NCI-H510A (cell line): Measurements from ENCODE around the gene SPC24.
"Not testable (repeated sequence)": the region's sequence is repeated elsewhere in the genome, so short reads cannot be mapped to it uniquely, and the experiment has no call there.

Experiments used
- DNase-seq: peaks from one replicate; lab custom pipeline; 2025; lab: John Stamatoyannopoulos, UW

SPC24 gene

DNA sequence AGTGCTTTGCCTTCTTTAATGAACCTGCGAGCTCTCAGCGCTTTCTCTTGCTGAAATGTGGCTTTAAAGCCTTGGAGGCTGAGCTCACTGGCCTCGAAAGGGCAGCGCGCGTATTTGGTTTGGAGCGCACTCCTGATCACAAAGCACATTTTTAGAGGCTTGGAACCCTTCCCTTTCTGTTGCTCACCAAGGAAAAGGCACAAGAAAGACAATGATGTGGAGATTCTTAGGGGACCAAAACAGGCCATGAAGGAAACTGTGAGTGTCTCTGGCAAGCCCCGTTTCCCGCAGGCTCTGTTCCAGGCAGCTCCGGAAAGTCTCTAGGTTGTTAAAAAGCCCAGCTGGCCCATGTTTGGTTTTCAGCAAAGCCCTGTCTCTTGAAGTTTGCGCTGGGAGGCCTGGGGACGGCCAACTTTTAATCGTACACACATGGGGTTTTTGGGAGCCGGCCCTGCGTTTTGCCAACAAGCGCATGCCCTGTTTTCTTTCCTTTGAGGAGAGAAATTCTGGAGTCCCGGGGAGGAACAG, 9.4 kb upstream of the SPC24 start:
- no peak for DNase-seq

DNA sequence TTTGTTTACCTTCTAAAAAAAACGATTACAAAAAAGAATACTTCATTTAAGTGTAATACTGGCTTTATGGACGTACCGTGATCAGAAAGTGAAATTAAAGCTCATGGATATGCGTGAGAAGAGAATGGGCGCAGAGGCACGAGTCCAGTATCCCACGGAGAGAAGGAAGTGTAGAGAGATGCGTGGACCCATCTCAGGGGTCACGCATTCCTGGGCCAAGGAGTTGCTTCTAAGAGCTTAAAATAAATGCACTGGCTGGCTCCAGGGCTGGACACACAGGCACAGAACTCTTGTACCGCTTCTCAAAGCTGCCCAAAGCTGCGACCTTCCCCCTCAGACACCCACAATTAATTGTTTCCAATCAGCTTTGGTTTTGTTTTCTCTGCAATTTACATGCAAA, 8.7 kb upstream of the SPC24 start:
- no peak for DNase-seq

DNA sequence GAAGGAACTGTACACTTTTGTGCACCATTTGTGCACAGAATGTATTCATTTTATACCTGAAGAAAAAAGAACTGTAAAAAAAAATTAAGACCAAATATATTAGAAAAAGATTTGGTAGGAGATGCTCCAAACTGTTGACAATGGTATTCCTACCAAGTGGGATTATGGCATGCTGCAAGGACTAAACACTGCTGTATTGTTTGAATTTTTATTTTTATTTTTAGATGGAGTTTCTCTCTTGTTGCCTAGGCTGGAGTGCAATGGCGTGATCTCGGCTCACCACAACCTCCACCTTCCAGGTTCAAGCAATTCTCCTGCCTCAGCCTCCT, 4.8 kb upstream of the SPC24 start:
- DNase-seq = not testable (repeated sequence)

DNA sequence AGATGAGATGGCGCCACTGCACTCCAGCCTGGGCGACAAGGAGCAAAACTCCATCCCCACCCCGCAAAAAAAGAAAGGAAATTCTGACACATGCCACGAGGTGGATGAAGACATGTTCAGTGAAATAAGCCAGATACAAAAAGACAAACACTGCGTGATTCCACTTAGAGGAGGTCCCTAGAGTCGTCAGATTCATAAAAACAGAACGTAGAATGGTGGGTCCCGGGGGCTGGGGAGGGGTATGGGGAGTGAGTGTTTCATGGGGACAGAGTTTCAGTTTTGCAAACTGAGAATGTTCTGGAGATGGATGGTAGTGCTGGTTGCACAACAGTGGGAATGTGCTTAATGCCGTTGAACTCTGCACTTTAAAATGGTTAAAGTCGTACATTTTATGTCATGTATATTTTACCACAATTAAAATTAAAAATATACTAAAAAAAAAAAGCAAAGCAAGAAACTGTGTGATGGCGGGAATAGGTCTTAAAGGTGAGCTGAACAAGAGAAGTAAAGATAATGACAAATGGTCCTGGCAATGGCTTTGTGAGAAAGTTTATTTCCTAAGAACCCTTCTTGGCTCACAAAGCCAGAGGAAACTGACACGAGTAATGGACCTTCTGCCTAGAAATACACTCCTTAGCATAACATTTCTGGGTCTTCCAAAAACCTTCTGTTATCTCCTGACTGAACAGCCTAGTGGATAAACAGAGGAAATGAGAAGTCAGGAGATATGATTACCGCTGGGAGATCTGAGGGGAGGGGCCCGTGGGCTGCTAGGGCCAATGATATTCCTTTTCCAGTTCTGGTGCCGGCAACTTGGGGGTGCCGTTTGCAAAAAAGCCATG, 4.2 kb upstream of the SPC24 start:
- no peak for DNase-seq

DNA sequence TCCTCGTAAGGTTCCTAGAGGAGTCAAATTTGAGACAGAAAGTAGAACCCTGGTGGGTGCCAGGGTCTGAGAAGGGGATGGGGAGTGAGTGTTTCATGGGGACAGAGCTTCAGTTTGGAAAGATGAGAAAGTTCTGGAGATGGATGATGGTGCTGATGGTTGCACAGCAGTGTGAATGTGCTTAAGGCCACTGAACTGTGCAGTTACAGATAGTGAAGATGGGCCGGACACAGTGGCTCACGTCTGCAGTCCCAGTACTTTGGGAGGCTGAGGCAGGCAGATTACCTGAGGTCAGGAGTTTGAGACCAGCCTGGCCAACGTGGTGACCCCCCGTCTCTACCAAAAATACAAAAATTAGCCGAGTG, 917 bp downstream of the SPC24 start:
- no peak for DNase-seq

- DNase-seq = no peak
Measured at GRCh38 chr19:11152318-11153062, 3.1 kb downstream of the SPC24 start.

DNA sequence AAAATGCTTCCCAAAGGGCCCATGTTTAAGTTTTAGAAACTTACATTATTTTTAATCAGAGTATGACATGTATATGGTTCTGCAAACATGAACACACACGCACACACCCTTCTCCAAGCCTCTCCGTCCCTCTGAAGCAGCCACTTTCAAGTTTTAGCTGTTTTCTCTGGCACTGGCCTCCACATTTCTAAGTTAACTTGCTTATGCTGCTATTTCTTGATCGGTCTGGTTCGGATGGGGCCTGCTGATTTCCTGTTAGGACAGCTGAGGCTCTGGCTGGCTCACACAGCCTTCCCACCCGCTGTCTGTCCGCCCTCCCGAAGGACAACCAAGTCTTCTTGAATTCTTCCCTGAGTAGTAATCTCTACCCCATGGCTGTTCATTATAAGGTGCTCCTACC, 4.4 kb downstream of the SPC24 start:
- DNase-seq = no peak

- DNase-seq = no peak
Measured at GRCh38 chr19:11148001-11148400, 7.6 kb downstream of the SPC24 start.

- DNase-seq = no peak
Measured at GRCh38 chr19:11145536-11145924, 10.1 kb downstream of the SPC24 start.

GRCh38 chr19:11142528-11143171, 12.9 kb downstream of the SPC24 start:
- DNase-seq = no peak

DNA sequence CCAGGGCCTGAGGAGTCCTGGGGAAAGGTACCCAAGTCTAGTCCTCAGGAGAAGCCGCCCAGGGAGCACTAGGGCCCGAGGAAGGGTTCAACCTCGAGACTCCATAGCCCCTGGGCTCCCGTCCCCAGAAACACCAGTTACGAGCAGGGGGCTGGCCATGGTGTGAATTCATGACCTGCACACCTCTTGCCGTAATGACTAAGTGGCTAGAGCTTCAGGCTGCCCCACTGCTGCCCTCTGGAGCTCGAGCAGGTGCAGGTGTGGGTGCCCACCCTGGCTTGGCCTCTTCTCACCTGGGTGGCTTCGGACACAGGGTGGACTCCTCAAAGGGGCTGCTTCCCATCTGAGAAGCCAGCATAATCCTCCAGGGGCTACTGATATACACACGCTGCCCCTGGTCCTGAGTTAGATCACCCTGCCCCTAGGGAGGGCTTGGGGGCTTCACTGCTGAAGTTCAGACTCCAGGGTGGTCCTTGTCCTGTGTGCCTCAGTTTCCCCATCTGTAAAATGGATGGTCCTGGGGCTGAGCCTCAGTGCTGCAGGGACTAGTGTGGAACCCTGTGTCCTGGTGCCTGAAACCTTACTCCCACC, 13.6 kb downstream of the SPC24 start:
- no peak for DNase-seq

DNA sequence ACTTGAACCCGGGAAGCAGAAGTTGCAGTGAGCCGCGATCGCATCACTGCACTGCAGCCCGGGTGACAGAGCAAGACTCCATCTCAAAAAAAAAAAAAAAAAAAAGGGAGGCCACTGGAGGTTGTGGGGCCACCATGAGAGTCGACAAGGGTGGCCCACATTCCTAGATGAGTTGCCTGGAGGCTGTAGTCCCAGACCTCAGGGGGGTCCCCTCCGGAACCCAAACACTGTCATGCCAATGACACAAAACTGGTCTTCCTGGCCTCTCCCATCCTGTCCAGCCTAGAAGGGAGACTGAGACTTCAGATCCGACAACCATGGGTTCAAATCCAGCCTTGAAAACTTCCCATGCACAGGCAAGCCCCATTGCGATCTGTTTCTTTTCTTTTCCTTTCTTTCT, 14.7 kb downstream of the SPC24 start:
- no peak for DNase-seq

- DNase-seq = not testable (repeated sequence)
Measured at GRCh38 chr19:11140023-11140538, 15.5 kb downstream of the SPC24 start.

GRCh38 chr19:11138601-11139300, 16.8 kb downstream of the SPC24 start:
- no peak for DNase-seq

DNA sequence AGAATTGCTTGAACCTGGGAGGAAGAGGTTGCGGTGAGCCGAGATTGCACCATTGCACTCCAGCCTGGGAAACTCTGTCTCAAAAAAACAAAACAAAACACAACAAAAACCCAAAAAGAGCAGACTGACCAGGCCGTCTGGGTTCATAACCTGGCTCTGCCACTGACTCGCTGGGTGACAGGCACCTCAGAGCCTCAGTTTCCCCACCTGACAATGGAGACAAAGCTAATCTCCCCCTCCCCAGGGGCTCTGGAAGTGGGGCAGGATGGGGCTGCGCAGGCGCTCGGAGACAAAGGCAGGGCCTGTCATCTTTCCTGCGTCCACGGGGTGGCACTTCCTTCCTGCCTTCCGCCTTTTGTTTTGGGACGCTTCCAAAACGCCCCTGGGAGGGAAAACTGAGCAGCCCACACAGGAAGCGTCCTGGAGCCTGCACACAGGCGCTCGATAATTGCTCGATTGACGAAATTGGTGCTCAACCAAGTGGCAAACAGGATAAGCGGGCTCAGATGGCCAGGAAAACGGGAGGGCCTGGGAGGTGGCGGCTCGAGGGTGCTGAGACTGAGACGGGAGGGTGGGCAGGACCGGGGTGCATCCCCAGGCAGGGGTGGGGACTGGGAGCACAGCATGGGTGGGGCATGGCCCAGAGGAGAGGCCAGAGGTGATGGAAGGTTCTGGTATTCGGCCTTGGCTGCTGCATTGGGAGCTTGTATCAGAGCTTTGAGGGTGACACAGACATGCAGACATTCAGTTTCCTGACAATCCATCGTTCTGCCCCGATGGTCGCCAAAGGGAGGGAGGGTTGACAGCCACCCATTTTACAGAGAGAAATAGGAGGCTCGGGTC, 17.8 kb downstream of the SPC24 start:
- peak; percentile 55 for DNase-seq

DNA sequence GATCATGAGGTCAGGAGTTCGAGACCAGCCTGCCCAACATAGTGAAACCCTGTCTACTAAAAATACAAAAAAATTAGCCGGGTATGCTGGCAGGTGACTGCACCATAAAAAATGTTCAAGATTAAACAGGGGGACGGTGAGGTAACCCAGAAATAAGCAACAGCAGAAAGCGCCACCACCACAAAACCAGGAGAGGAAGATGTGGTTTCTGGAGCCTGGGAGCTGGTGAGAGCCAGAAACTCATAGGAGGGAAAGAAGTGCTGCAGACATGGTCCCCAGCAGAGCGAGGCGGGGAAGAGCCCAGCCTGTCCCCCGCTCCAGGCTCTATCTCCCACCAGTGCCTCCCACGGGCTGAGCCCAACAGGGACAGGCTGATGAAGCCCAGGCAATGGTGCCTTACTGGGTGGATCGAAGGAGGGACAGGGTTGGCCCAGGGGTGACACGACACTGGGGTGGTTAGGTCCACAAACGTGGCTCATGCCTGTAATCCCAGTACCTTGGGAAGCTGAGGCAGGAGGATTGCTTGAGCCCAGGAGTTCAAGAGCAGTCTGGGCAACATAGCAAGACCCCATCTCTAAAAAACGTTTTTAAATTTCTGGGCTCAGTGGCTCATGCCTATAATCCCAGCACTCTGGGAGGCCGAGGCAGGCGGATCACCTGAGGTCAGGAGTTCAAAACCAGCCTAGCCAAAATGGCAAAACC, 19.0 kb downstream of the SPC24 start:
- DNase-seq = no peak

GRCh38 chr19:11131471-11131870, 24.1 kb downstream of the SPC24 start:
- no peak for DNase-seq

DNA sequence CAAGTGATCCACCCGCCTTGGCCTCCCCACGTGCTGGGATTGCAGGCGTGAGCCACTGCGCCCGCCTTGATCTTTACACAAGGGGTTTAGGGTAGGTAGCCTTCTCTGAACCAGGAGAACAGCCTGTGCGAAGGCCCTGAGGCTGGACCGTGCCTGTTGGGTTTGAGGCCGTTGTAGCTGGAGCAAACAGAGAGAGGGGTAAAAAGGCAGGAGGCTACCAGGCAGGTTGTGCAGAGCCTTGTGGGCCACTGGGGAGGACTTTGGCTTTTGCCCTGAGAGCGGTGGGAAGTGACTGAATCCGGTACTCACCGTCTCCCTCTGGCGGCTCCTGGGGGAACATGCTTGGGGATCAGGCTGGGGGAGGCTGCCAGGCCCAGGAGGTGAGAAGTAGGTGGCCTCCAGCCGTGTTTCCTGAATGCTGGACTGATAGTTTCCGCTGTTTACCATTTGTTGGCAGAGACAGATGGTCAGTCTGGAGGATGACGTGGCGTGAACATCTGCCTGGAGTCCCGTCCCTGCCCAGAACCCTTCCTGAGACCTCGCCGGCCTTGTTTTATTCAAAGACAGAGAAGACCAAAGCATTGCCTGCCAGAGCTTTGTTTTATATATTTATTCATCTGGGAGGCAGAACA, 24.6 kb downstream of the SPC24 start:
- DNase-seq = peak; percentile 76

DNA sequence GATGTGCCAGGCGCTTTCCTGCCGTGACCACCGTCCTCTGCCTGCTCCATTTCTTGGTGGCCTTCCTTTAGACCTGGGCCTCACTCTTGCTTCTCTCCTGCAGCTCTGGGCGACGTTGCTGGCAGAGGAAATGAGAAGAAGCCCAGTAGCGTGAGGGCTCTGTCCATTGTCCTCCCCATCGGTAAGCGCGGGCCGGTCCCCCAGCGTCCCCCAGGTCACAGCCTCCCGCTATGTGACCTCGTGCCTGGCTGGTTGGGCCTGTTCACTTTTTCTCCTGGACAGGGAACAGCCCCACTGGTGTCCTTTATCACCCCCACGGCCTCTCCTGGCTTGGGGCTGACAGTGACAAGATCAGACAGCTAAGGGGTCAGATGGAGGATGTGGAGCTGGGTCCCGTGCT, 27.7 kb downstream of the SPC24 start:
- DNase-seq = no peak
